ENCODE data around the gene IQCH. TPM values are rescaled to one million over a fixed set of nuclear protein-coding genes. Genes with fewer than 3 reads are reported as not detected.

Gene IQCH
- total RNA-seq, 4 donors from 2014 or later, result 9.6 to 13.7 (median 11.8) TPM

- no peaks in the 10 kb centered on the region for H3K36me3 ChIP-seq
- H3K27ac ChIP-seq, result no peak overlapping the region
- H3K27me3 ChIP-seq, result no peaks in the 10 kb centered on the region
- WGBS, 2 donors, result 77 to 82% methylated on average over 8 of the region's 8 CpGs
- H3K4me1 ChIP-seq, result peaks cover under 1 to 2% of the 10 kb centered on the region in 2 donors
- H3K4me3 ChIP-seq (replicated peaks in 1 of 3), result no peak overlapping the region
- no peak for DNase-seq
- TF ChIP-seq CTCF (IDR thresholded peaks at IDR 0.05) (no peak), POLR2A (IDR thresholded peaks at IDR 0.05) (no peak)
- intact Hi-C loops (cut with DNase I), result no loop called here
- H3K9me3 ChIP-seq, result no peaks in the 10 kb centered on the region
These were observed 294.5 kb downstream of the IQCH start for GRCh38 chr15:67548862-67549651.

- no peak for TF ChIP-seq CTCF (IDR thresholded peaks at IDR 0.05)
- TF ChIP-seq POLR2A (IDR thresholded peaks at IDR 0.05), result no peak
These were observed 295.1 kb downstream of the IQCH start for GRCh38 chr15:67549736-67550135.

GRCh38 chr15:67550522-67550921 is 295.9 kb downstream of the IQCH start:
- intact Hi-C loops (cut with DNase I), result no loop called here
- no peak for DNase-seq
- TF ChIP-seq CTCF (IDR thresholded peaks at IDR 0.05), result no peak
- no peak for TF ChIP-seq POLR2A (IDR thresholded peaks at IDR 0.05)
- H3K27me3 ChIP-seq, result no peaks in the 10 kb centered on the region
- H3K27ac ChIP-seq, result no peak overlapping the region
- 95 to 96% methylated on average over 4 of the region's 4 CpGs for WGBS, 2 donors
- no peaks in the 10 kb centered on the region for H3K4me1 ChIP-seq
- no peaks in the 10 kb centered on the region for H3K9me3 ChIP-seq
- H3K4me3 ChIP-seq (replicated peaks in 1 of 3), result no peak overlapping the region
- no peaks in the 10 kb centered on the region for H3K36me3 ChIP-seq

More at GRCh38 chr15:67549736-67550135, 295.1 kb downstream of the IQCH start:
- Histone ChIP-seq H3K9me3 (no peaks in the 10 kb centered on the region), H3K27me3 (no peaks in the 10 kb centered on the region), H3K27ac (no peak overlapping the region), H3K4me1 (no peaks in the 10 kb centered on the region), H3K4me3 (replicated peaks in 1 of 3) (no peak overlapping the region), H3K36me3 (no peaks in the 10 kb centered on the region)
- intact Hi-C loops (cut with DNase I), result no loop called here
- 70 to 76% methylated on average over 3 of the region's 3 CpGs for WGBS, 2 donors
- no peak for DNase-seq

- no peaks in the 10 kb centered on the region for H3K4me1 ChIP-seq
- no peaks in the 10 kb centered on the region for H3K9me3 ChIP-seq
- no peak for DNase-seq
- H3K27ac ChIP-seq, result no peak overlapping the region
- intact Hi-C loops (cut with DNase I), result no loop called here
- H3K27me3 ChIP-seq, result no peaks in the 10 kb centered on the region
- no peak overlapping the region for H3K4me3 ChIP-seq (replicated peaks in 1 of 3)
- no peaks in the 10 kb centered on the region for H3K36me3 ChIP-seq
- TF ChIP-seq POLR2A (IDR thresholded peaks at IDR 0.05), result no peak
- TF ChIP-seq CTCF (IDR thresholded peaks at IDR 0.05), result no peak
- WGBS, 2 donors, result 96 to 100% methylated on average over 1 of the region's 1 CpG
These were observed 296.7 kb downstream of the IQCH start for GRCh38 chr15:67551207-67551743.

Other genes with a start within 250 kb of the IQCH start
- gene SMAD3, start 189.2 kb upstream of the IQCH start, total RNA-seq, result 10 to 100 TPM; 33.6 to 66.5 (median 47.3) TPM
- gene AAGAB, start 125 bp upstream of the IQCH start, total RNA-seq, result 10 to 100 TPM; 53.7 to 61.9 (median 54.6) TPM

Data from thyroid gland (tissue), 4 donors.